Mucosa of descending colon (tissue), 3 donors: ENCODE data around the gene BPIFB3. TPM values are rescaled to one million over a fixed set of nuclear protein-coding genes. Genes with fewer than 3 reads are reported as not detected.

Source experiments
- ATAC-seq: fragments of 200-7000 bp; cut with Tn5 transposase; one replicate; pipeline ENCODE4 v1.9.1; 2020; ENCODE audit warnings: mild to moderate bottlenecking, moderate library complexity
- DNase-seq, 3 donors: peaks; one replicate each; pipeline ENCODE4 v3.0.0-alpha.2; 2020
- H3K36me3 ChIP-seq: fragments of 200-600 bp; one replicate; pipeline ENCODE4 v1.8.0; 2021; ENCODE audit warnings: low read depth, mild to moderate bottlenecking
- H3K4me1 ChIP-seq: fragments of 200-600 bp; one replicate; pipeline ENCODE4 v1.8.0; 2021; ENCODE audit warnings: low read depth, mild to moderate bottlenecking
- H3K4me3 ChIP-seq: fragments of 200-600 bp; one replicate; pipeline ENCODE4 v1.8.0; 2021; ENCODE audit warnings: mild to moderate bottlenecking
- H3K9me3 ChIP-seq: fragments of 200-600 bp; one replicate; pipeline ENCODE4 v1.8.0; 2021; ENCODE audit warnings: mild to moderate bottlenecking
- intact Hi-C, 2 donors: fragments of 100-400 bp; cut with DNase I in 1 of 2; cut with micrococcal nuclease in 1 of 2; formaldehyde crosslinking; loops; one replicate each; pipeline versions ENCODE4 v1.11.0 to v1.11.1; 2022; cut with DNase I, micrococcal nuclease
- total RNA-seq, 3 donors: library from RNA; stranded (reverse); fragmentation: NEBNext Ultra II Directional in 2 of 3; extraction: Animal tissue kit (Norgen Biotek cat#: 25700) in 2 of 3; gene quantifications; one replicate each; pipeline versions ENCODE4 v1.2.1 to v1.2.4, GENCODE V29; 2021 to 2023
- TF ChIP-seq, protein P1 (sequence below): fragments of 200-600 bp; IDR thresholded peaks from one replicate; pipeline ENCODE4 v1.8.0; 2022; ENCODE audit warnings: antibody characterized with exemption, mild to moderate bottlenecking
- donor health status: DM: no; HTN: no; CAD: no; lungs with moderate emphysema.
- donor health status: DM: no; HTN: no; CAD: no.
- donor health status: DM: no; HTN: yes; CAD: no.

BPIFB3 gene
- total RNA-seq, 3 donors from 2014 or later: not detected

DNA sequence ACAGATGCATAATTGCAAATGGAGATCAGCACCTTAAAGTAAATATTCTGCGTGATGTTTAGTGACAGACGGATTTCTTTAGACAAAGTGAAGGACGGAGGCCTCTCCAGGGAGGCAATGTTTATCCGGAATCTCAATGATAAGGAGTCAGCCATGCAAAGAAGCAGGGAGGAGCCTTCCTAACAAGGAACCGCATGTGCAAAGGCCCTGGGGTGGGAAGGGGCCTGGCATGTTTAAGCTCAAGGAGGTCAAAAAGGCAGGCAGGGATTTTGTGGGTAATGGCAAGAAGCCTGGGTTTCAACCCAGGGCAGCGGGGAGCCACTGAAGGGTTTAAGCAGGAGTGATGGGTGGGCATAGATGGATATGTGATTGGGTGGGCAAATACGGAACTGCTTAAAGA is 678 bp downstream of the BPIFB3 start:
- ATAC-seq (no peak), DNase-seq (no peak)
- Histone ChIP-seq H3K36me3 (no peaks in the 10 kb centered on the region), H3K4me3 (no peak overlapping the region), H3K9me3 (no peaks in the 10 kb centered on the region), H3K4me1 (no peaks in the 10 kb centered on the region)
- TF ChIP-seq, protein P1, sequence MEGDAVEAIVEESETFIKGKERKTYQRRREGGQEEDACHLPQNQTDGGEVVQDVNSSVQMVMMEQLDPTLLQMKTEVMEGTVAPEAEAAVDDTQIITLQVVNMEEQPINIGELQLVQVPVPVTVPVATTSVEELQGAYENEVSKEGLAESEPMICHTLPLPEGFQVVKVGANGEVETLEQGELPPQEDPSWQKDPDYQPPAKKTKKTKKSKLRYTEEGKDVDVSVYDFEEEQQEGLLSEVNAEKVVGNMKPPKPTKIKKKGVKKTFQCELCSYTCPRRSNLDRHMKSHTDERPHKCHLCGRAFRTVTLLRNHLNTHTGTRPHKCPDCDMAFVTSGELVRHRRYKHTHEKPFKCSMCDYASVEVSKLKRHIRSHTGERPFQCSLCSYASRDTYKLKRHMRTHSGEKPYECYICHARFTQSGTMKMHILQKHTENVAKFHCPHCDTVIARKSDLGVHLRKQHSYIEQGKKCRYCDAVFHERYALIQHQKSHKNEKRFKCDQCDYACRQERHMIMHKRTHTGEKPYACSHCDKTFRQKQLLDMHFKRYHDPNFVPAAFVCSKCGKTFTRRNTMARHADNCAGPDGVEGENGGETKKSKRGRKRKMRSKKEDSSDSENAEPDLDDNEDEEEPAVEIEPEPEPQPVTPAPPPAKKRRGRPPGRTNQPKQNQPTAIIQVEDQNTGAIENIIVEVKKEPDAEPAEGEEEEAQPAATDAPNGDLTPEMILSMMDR: no peak
- intact Hi-C loops: no loop called here

DNA sequence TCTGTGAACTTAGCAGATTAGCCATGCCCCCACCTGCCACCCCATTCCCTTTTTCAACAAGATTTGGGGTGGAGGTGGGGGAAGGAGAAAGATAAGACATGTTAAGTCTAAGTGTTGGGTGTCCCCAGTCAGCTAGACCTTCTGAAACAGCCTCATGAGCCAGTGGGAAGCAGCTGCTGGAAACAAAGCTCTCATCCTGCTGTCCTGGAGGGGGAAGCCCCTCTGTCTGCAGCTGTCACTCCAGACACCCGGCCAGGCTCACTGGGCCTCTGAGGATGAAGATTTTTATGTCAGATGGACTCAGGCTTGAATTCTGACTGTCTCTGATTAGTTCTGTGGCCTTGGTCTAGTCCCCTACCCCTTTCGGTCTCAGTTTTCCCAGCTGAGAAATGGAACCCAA is 1.1 kb downstream of the BPIFB3 start:
- Histone ChIP-seq H3K4me1 (no peaks in the 10 kb centered on the region), H3K4me3 (no peak overlapping the region), H3K9me3 (no peaks in the 10 kb centered on the region), H3K36me3 (no peaks in the 10 kb centered on the region)
- DNase-seq (no peak), ATAC-seq (no peak)
- TF ChIP-seq, protein P1: no peak
- intact Hi-C loops: no loop called here

DNA sequence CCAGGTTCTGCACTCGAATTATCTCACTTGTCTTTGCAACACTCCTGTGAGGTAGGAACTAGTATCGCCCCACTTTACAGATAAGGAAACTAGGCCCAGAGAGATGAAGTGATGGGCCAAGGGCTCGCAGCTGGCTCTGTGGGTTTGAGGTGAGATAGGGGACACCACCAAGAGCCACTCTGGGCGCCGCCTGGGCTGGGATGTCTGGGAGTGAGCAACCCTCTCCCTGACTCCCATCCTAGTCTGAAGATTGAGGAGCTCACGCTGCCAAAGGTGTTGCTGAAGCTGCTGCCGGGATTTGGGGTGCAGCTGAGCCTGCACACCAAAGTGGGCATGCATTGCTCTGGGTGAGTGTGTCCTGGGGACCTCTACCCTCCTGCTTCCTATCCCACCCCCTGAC is 5.4 kb downstream of the BPIFB3 start:
- Histone ChIP-seq H3K36me3 (no peaks in the 10 kb centered on the region), H3K4me3 (no peak overlapping the region), H3K9me3 (no peaks in the 10 kb centered on the region), H3K4me1 (no peaks in the 10 kb centered on the region)
- intact Hi-C loops: no loop called here
- TF ChIP-seq, protein P1: no peak
- DNase-seq (no peak), ATAC-seq (no peak)

DNA sequence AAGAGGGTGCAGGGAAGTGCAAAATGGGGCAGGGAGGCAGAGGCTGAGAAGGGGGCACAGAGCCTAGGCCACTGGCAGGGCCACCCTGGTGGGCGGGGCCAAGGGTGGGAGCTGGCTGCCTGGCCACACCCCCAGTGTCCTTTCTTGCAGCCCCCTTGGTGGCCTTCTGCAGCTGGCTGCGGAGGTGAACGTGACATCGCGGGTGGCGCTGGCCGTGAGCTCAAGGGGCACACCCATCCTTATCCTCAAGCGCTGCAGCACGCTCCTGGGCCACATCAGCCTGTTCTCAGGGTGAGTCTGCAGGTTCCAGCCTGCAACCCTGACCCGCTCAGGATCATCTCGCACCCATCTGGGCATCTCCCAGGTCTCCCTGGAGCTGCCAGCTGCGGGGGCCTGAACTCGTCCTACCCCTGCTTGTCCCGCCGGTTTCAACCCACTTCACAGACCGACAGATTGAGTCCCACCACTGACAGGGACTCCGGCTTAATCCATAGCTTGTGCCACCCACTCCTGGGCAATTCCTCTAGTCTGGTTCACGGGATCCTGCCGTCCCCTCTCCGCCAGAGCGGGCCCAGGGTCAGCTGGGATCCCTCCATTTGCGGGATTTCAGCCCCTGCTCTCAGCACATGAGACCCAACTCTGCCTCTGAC is 6.2 kb downstream of the BPIFB3 start:
- H3K36me3 ChIP-seq: no peaks in the 10 kb centered on the region
- H3K9me3 ChIP-seq: no peaks in the 10 kb centered on the region
- no peaks in the 10 kb centered on the region for H3K4me1 ChIP-seq
- DNase-seq (no peak), ATAC-seq (no peak)
- no peak overlapping the region for H3K4me3 ChIP-seq
- intact Hi-C loops: no loop called here
- TF ChIP-seq, protein P1: no peak

DNA sequence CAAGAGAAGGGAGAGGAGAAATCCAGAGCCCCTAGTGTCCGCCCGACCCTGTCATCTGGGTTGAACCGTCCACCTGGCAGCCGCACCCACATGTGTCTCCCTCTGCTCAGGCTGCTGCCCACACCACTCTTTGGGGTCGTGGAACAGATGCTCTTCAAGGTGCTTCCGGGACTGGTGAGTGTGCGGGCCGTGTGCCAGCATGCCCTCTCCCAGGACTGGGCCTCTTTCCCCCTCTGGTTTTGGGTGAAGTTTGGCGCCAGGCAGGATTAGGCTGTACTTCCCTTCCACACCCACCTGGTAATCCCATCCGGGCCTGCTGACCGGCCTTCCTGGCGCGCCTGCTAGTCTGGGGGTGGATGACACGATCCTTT is 7.9 kb downstream of the BPIFB3 start:
- intact Hi-C loops: no loop called here
- H3K36me3 ChIP-seq: no peaks in the 10 kb centered on the region
- H3K4me1 ChIP-seq: no peaks in the 10 kb centered on the region
- TF ChIP-seq, protein P1: no peak
- H3K4me3 ChIP-seq: no peak overlapping the region
- ATAC-seq: no peak
- H3K9me3 ChIP-seq: no peaks in the 10 kb centered on the region
- no peak for DNase-seq
